ENCODE measurements around the gene RAB3GAP2.
"Not testable (repeated sequence)": the region's sequence is repeated elsewhere in the genome, so short reads cannot be mapped to it uniquely, and the experiment has no call there.

DNA sequence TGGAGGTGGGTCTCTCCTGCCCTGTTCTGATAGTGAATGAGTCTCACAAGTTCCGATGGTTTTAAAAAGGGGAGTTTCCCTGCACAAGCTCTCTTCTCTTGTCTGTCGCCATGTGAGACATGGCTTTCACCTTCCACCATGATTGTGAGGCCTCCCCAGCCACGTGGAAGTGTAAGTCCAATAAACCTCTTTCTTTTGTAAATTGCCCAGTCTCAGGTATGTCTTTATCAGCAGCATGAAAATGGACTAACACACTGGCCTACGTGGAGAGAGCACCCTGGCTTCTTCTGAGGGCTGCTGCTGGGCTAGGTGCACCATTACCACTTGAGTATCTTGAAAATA is 51.6 kb downstream of the RAB3GAP2 start:
- not testable (repeated sequence) for TF ChIP-seq CTCF (IDR thresholded peaks at IDR 0.05; ENCODE audit: insufficient read depth, low read length); REST (IDR thresholded peaks at IDR 0.05; ENCODE audit: insufficient replicate concordance, low read depth); GABPA (IDR thresholded peaks at IDR 0.05; ENCODE audit: low read depth); SPI1 (IDR thresholded peaks at IDR 0.05; ENCODE audit: borderline replicate concordance, low read depth)
